RWPE2 (cell line): ENCODE results near the gene EIF2B2.

ENCODE experiments used
- ATAC-seq: fragments of 200-7000 bp; cut with Tn5 transposase; 3 replicates; pipeline ENCODE4 v1.9.1; 2021; ENCODE audit warnings: low read depth
- DNase-seq: peaks from one replicate; pipeline ENCODE4 v3.0.0-alpha.2; 2020; ENCODE audit warnings: low spot score
- H3K27ac ChIP-seq: fragments of 450-650 bp; 2 replicates; pipeline ENCODE4 v1.5.1; 2017; ENCODE audit warnings: mild to moderate bottlenecking; ENCODE audit not compliant: poor library complexity, severe bottlenecking
- H3K27me3 ChIP-seq: fragments of 250-450 bp; sonication (Bioruptor Pico); 2 replicates; pipeline ENCODE4 v1.5.1; 2021; ENCODE audit warnings: mild to moderate bottlenecking, moderate library complexity; ENCODE audit not compliant: insufficient read depth, poor library complexity, severe bottlenecking
- H3K36me3 ChIP-seq: fragments of 250-450 bp; sonication (Bioruptor Pico); 2 replicates; pipeline ENCODE4 v1.5.1; 2020; ENCODE audit warnings: low read depth, mild to moderate bottlenecking, moderate library complexity
- H3K4me1 ChIP-seq: fragments of 250-450 bp; sonication (Bioruptor Pico); 2 replicates; pipeline ENCODE4 v1.5.1; 2021; ENCODE audit warnings: mild to moderate bottlenecking, moderate library complexity; ENCODE audit not compliant: insufficient read depth, poor library complexity, severe bottlenecking
- H3K4me3 ChIP-seq: fragments of 250-450 bp; sonication (Bioruptor Pico); 2 replicates; pipeline ENCODE4 v1.5.1; 2021; ENCODE audit warnings: mild to moderate bottlenecking, moderate library complexity; ENCODE audit not compliant: severe bottlenecking
- H3K9me3 ChIP-seq: fragments of 250-450 bp; sonication (Bioruptor Pico); 2 replicates; pipeline ENCODE4 v1.5.1; 2021; ENCODE audit warnings: mild to moderate bottlenecking, moderate library complexity; ENCODE audit not compliant: severe bottlenecking
- CTCF ChIP-seq: fragments of 450-650 bp; IDR thresholded peaks from one replicate; pipeline ENCODE4 v1.5.1; 2017; ENCODE audit warnings: mild to moderate bottlenecking, moderate library complexity; ENCODE audit not compliant: poor library complexity, severe bottlenecking

Gene EIF2B2

GRCh38 chr14:75002392-75003249 is at the start of gene EIF2B2:
Gene EIF2B2 (plus strand): TSS chr14:75002921. CDS start chr14:75002991, 70 bp downstream.
- TF ChIP-seq CTCF: no peak
- H3K27me3 ChIP-seq: no peaks in the 10 kb centered on the region
- H3K36me3 ChIP-seq: peaks cover 37% of the 10 kb centered on the region
- ATAC-seq: peak; percentile 95
- peak; percentile 99 for DNase-seq
- H3K4me3 ChIP-seq: peak within 1 kb of the TSS; percentile 68
- peak within 1 kb of the TSS; percentile 64 for H3K27ac ChIP-seq
- H3K4me1 ChIP-seq: peaks cover 23% of the 10 kb centered on the region
- H3K9me3 ChIP-seq: no peaks in the 10 kb centered on the region

- ATAC-seq (no peak), DNase-seq (no peak)
- H3K27me3 ChIP-seq: no peaks in the 10 kb centered on the region
- H3K9me3 ChIP-seq: no peaks in the 10 kb centered on the region
- H3K4me1 ChIP-seq: peaks cover 13% of the 10 kb centered on the region
- H3K4me3 ChIP-seq: peak overlapping the region; percentile 51
- peak overlapping the region; percentile 23 for H3K27ac ChIP-seq
- H3K36me3 ChIP-seq: peaks cover 46% of the 10 kb centered on the region
- TF ChIP-seq CTCF: no peak
Observed at GRCh38 chr14:74953686-74954085, 49.0 kb upstream of the EIF2B2 start.

GRCh38 chr14:74954232-74954946 is 48.3 kb upstream of the EIF2B2 start:
- Histone ChIP-seq H3K27ac (peak overlapping the region; percentile 23), H3K27me3 (no peaks in the 10 kb centered on the region), H3K9me3 (no peaks in the 10 kb centered on the region), H3K4me1 (peaks cover 15% of the 10 kb centered on the region), H3K36me3 (peaks cover 38% of the 10 kb centered on the region), H3K4me3 (peak overlapping the region; percentile 51)
- TF ChIP-seq CTCF: no peak
- ATAC-seq: peak; percentile 42
- DNase-seq: peak; percentile 71

GRCh38 chr14:74954947-74955228 is 47.8 kb upstream of the EIF2B2 start:
- no peak for TF ChIP-seq CTCF
- peaks cover 33% of the 10 kb centered on the region for H3K36me3 ChIP-seq
- DNase-seq (no peak), ATAC-seq (peak; percentile 3)
- H3K4me1 ChIP-seq: peaks cover 20% of the 10 kb centered on the region
- H3K27ac ChIP-seq: peak overlapping the region; percentile 23
- no peaks in the 10 kb centered on the region for H3K9me3 ChIP-seq
- H3K4me3 ChIP-seq: peak overlapping the region; percentile 51
- H3K27me3 ChIP-seq: no peaks in the 10 kb centered on the region
